ENCODE results near the gene UHMK1.

UHMK1 gene

GRCh38 chr1:162578071-162578700, 80.6 kb downstream of the UHMK1 start:
- no peaks in the 10 kb centered on the region for H3K4me1 ChIP-seq (ENCODE audit: insufficient read depth, insufficient read length)
- TF ChIP-seq ZNF274 (IDR thresholded peaks at IDR 0.05; ENCODE audit: low read depth, low read length) (no peak), SUZ12 (IDR thresholded peaks at IDR 0.05; ENCODE audit: extremely low read depth, insufficient read depth, insufficient read length) (no peak), YY1 (IDR thresholded peaks at IDR 0.05; ENCODE audit: insufficient read depth, insufficient read length) (no peak)
- peaks cover 49% of the 10 kb centered on the region for H3K36me3 ChIP-seq (ENCODE audit: insufficient read depth, insufficient read length, low read length)
- H3K9ac ChIP-seq (ENCODE audit: insufficient read length, low read depth) = no peak overlapping the region
- no peaks in the 10 kb centered on the region for H3K27me3 ChIP-seq (ENCODE audit: insufficient read depth, insufficient read length)
- H3K9me3 ChIP-seq (ENCODE audit: insufficient read depth, low read length) = no peaks in the 10 kb centered on the region
- DNase-seq (ENCODE audit: low read depth, low spot score) = no peak
- no peak overlapping the region for H3K4me3 ChIP-seq (ENCODE audit: insufficient read length, low read depth)

GRCh38 chr1:162578936-162579335, 81.3 kb downstream of the UHMK1 start:
- DNase-seq (ENCODE audit: low read depth, low spot score) = no peak
- no peak overlapping the region for H3K9ac ChIP-seq (ENCODE audit: insufficient read length, low read depth)
- H3K4me1 ChIP-seq (ENCODE audit: insufficient read depth, insufficient read length) = no peaks in the 10 kb centered on the region
- H3K9me3 ChIP-seq (ENCODE audit: insufficient read depth, low read length) = no peaks in the 10 kb centered on the region
- no peaks in the 10 kb centered on the region for H3K27me3 ChIP-seq (ENCODE audit: insufficient read depth, insufficient read length)
- no peak overlapping the region for H3K4me3 ChIP-seq (ENCODE audit: insufficient read length, low read depth)
- peaks cover 56% of the 10 kb centered on the region for H3K36me3 ChIP-seq (ENCODE audit: insufficient read depth, insufficient read length, low read length)
- TF ChIP-seq SUZ12 (IDR thresholded peaks at IDR 0.05; ENCODE audit: extremely low read depth, insufficient read depth, insufficient read length) = no peak
- no peak for TF ChIP-seq YY1 (IDR thresholded peaks at IDR 0.05; ENCODE audit: insufficient read depth, insufficient read length)
- TF ChIP-seq ZNF274 (IDR thresholded peaks at IDR 0.05; ENCODE audit: low read depth, low read length) = no peak
